ENCODE data around the gene OR1D2.

The OR1D2 gene

GRCh38 chr17:3046753-3047152 lies 57.5 kb downstream of the OR1D2 start:
- no peak overlapping the region for H3K4me3 ChIP-seq (ENCODE audit: control insufficient read depth, low read depth, low read length)
- no peak for DNase-seq (ENCODE audit: low read depth)
- TF ChIP-seq, protein P1, sequence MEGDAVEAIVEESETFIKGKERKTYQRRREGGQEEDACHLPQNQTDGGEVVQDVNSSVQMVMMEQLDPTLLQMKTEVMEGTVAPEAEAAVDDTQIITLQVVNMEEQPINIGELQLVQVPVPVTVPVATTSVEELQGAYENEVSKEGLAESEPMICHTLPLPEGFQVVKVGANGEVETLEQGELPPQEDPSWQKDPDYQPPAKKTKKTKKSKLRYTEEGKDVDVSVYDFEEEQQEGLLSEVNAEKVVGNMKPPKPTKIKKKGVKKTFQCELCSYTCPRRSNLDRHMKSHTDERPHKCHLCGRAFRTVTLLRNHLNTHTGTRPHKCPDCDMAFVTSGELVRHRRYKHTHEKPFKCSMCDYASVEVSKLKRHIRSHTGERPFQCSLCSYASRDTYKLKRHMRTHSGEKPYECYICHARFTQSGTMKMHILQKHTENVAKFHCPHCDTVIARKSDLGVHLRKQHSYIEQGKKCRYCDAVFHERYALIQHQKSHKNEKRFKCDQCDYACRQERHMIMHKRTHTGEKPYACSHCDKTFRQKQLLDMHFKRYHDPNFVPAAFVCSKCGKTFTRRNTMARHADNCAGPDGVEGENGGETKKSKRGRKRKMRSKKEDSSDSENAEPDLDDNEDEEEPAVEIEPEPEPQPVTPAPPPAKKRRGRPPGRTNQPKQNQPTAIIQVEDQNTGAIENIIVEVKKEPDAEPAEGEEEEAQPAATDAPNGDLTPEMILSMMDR (conservative IDR thresholded peaks at IDR 0.05; ENCODE audit: control insufficient read depth, insufficient read depth, low read depth, low read length): no peak

DNA sequence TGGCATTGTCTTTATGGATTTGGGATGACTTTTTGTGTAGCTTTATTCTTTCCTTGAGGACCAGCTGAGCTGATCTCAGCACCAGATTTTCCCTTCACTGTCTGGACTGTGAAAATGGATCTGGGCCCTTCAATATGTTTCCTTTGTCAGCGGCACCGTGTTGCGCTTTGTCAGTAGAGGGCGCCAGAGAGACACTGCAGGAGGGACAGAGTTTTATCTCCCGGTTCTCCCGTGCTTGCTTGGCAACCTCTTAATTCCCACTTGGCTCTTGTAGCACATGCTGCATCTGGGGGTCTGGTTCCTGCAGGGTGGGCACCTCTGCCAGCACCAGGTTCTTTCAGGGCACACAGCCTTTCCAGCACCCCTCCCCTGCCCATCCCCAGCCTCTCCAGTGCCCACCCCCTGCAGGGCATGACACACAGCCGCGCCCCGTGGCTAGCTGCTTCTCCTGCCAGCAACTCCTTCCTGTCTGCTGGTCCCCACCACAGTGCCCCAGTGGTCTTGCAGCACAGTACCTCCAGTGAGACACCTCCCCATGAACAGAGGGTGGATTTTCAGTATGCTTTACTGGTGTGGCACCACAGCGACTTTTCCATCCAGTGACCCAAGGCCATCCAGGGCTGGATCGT lies 60.4 kb downstream of the OR1D2 start:
- TF ChIP-seq, protein P1 (conservative IDR thresholded peaks at IDR 0.05; ENCODE audit: control insufficient read depth, insufficient read depth, low read depth, low read length): peak; percentile 37
- no peak overlapping the region for H3K4me3 ChIP-seq (ENCODE audit: control insufficient read depth, low read depth, low read length)
- DNase-seq (ENCODE audit: low read depth): peak; percentile 14

- H3K4me3 ChIP-seq (ENCODE audit: control insufficient read depth, low read depth, low read length): no peak overlapping the region
- TF ChIP-seq, protein P1 (conservative IDR thresholded peaks at IDR 0.05; ENCODE audit: control insufficient read depth, insufficient read depth, low read depth, low read length): no peak
- no peak for DNase-seq (ENCODE audit: low read depth)
Observed at GRCh38 chr17:3040882-3041281, 63.3 kb downstream of the OR1D2 start.

DNA sequence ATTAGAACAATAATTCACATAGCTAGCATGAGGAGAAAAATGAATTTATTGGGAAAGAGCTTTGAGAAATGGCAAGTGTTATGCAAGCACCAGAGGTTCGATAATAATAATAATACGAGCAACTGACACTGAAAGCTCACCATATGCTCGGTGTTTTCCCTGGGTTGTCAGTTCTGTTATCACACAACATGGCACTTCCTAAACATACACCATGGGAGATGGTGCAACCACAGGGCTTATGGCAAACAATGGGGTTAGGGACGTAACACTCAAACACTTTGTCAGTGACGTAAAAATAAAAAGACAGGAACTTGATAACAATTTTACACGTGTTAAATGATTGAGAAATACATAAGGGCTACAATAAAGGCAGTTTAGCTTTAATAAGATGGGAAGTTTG lies 64.5 kb downstream of the OR1D2 start:
- no peak overlapping the region for H3K4me3 ChIP-seq (ENCODE audit: control insufficient read depth, low read depth, low read length)
- no peak for DNase-seq (ENCODE audit: low read depth)
- TF ChIP-seq, protein P1 (conservative IDR thresholded peaks at IDR 0.05; ENCODE audit: control insufficient read depth, insufficient read depth, low read depth, low read length): no peak

DNA sequence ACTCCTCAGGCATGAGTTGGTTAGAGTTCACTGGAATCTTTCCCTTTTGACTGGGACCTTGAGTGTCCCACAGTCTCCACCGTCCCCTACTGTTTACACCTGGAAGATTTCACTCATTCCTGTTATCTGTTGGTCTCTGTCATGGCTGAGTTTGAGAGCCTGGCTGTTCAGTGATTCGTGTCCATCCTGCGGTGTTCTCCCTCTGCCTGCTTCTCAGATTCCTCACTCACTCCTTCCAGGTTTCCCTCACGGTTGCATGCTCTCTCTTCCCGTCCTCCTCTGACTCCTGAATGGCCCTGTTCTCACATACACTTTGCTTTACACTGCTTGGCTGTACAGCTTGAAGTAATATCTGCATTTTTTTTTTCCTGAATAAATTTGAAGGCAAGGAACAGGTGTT lies 65.3 kb downstream of the OR1D2 start:
- no peak for DNase-seq (ENCODE audit: low read depth)
- TF ChIP-seq, protein P1 (conservative IDR thresholded peaks at IDR 0.05; ENCODE audit: control insufficient read depth, insufficient read depth, low read depth, low read length): no peak
- no peak overlapping the region for H3K4me3 ChIP-seq (ENCODE audit: control insufficient read depth, low read depth, low read length)

All from fibroblast of mammary gland (primary cell).